Measurements from ENCODE around the gene FADS2. TPM values are rescaled to one million over a fixed set of nuclear protein-coding genes. Genes with fewer than 3 reads are reported as not detected.

FADS2 gene
- total RNA-seq, 1 donor from 2014 or later: 10.9 TPM

- ChIA-PET POLR2A (interaction anchor here (0.6 to 3.9 kb wide), 12 partner anchors 8 to 217 kb away, joined by 3 to 63 read pairs (median 4); partner anchors contain the start of genes FADS1, FADS2, FEN1 and FTH1), CTCF (interaction anchor here (1.0 to 16.5 kb wide), 7 partner anchors 8 to 189 kb away, joined by 3 to 298 read pairs (median 5); no protein-coding TSS in a partner anchor)
Measured at GRCh38 chr11:61890529-61891330, 62.6 kb downstream of the FADS2 start.

GRCh38 chr11:61891331-61892084 lies 63.4 kb downstream of the FADS2 start, which contains the start of gene FADS3:
TSS of gene FADS3 (minus strand) at chr11:61891545. CDS start at chr11:61891381, 164 bp downstream.
- Mint-ChIP-seq H3K4me3 (peak within 1 kb of the TSS; percentile 88), H3K27me3 (no peaks in the 10 kb centered on the region), H3K36me3 (ENCODE audit: low read depth) (peaks cover 9% of the 10 kb centered on the region), H3K9me3 (no peaks in the 10 kb centered on the region), H3K27ac (peak within 1 kb of the TSS; percentile 87), H3K4me1 (peaks cover 41% of the 10 kb centered on the region)
- ATAC-seq (ENCODE audit: low read depth): peak; percentile 63
- ChIA-PET POLR2A (interaction anchor here (0.7 to 3.9 kb wide), 12 partner anchors 11 to 190 kb away, joined by 3 to 63 read pairs (median 4); partner anchors contain the start of genes FADS1, FADS2, FEN1 and FTH1), CTCF (interaction anchor here (1.0 to 16.5 kb wide), 6 partner anchors 12 to 189 kb away, joined by 3 to 298 read pairs (median 6); no protein-coding TSS in a partner anchor)
- TF ChIP-seq CTCF (IDR thresholded peaks at IDR 0.05): no peak
- DNase-seq: peak; percentile 81
- intact Hi-C loops (cut with micrococcal nuclease): loop anchor here (1.0 to 5.0 kb wide), 7 partner anchors 8 to 231 kb away; partner anchors contain the start of genes FADS1, FTH1 and INCENP

More at GRCh38 chr11:61890529-61891330, 62.6 kb downstream of the FADS2 start:
- TF ChIP-seq CTCF (IDR thresholded peaks at IDR 0.05): no peak
- peak overlapping the region; percentile 88 for H3K4me3 Mint-ChIP-seq
- peaks cover 41% of the 10 kb centered on the region for H3K4me1 Mint-ChIP-seq
- ATAC-seq (ENCODE audit: low read depth): peak; percentile 32
- intact Hi-C loops (cut with micrococcal nuclease): loop anchor here (1.0 to 5.0 kb wide), 4 partner anchors 9 to 232 kb away; partner anchors contain the start of genes FADS1 and INCENP
- peak; percentile 47 for DNase-seq
- no peaks in the 10 kb centered on the region for H3K27me3 Mint-ChIP-seq
- H3K36me3 Mint-ChIP-seq (ENCODE audit: low read depth): peaks cover 9% of the 10 kb centered on the region
- H3K27ac Mint-ChIP-seq: peak overlapping the region; percentile 66
- no peaks in the 10 kb centered on the region for H3K9me3 Mint-ChIP-seq

GRCh38 chr11:61892085-61892370 lies 63.9 kb downstream of the FADS2 start:
- intact Hi-C loops (cut with micrococcal nuclease): loop anchor here (1.0 to 5.0 kb wide), 5 partner anchors 21 to 230 kb away; partner anchors contain the start of genes FADS1, FTH1 and INCENP
- peak overlapping the region; percentile 87 for H3K27ac Mint-ChIP-seq

GRCh38 chr11:61893981-61894380 lies 65.9 kb downstream of the FADS2 start:
- Mint-ChIP-seq H3K27ac (peak overlapping the region; percentile 54), H3K36me3 (ENCODE audit: low read depth) (peaks cover 2% of the 10 kb centered on the region), H3K4me1 (peaks cover 45% of the 10 kb centered on the region), H3K9me3 (no peaks in the 10 kb centered on the region), H3K4me3 (no peak overlapping the region), H3K27me3 (no peaks in the 10 kb centered on the region)
- CTCF ChIA-PET: interaction anchor here (1.1 to 16.5 kb wide), 2 partner anchors 186 to 214 kb away, joined by 3 to 298 read pairs; no protein-coding TSS in a partner anchor
- TF ChIP-seq CTCF (IDR thresholded peaks at IDR 0.05): no peak
- intact Hi-C loops (cut with micrococcal nuclease): loop anchor here (5.0 kb wide), 2 partner anchors 77 to 228 kb away; partner anchors contain the start of genes FADS1 and INCENP
- DNase-seq (no peak), ATAC-seq (ENCODE audit: low read depth) (no peak)
- POLR2A ChIA-PET: interaction anchor here (0.6 to 3.9 kb wide), 2 partner anchors 14 to 101 kb away, joined by 3 to 63 read pairs; partner anchors contain the start of genes FEN1 and TMEM258

More at GRCh38 chr11:61892085-61892370, 63.9 kb downstream of the FADS2 start:
- ChIA-PET CTCF (interaction anchor here (1.7 to 16.5 kb wide), 4 partner anchors 13 to 188 kb away, joined by 4 to 298 read pairs (median 8); no protein-coding TSS in a partner anchor), POLR2A (interaction anchor here (0.9 to 3.9 kb wide), 8 partner anchors 12 to 190 kb away, joined by 3 to 63 read pairs (median 4); partner anchors contain the start of gene FTH1)
- peak; percentile 81 for ATAC-seq (ENCODE audit: low read depth)
- Mint-ChIP-seq H3K36me3 (ENCODE audit: low read depth) (peaks cover 9% of the 10 kb centered on the region), H3K4me3 (peak overlapping the region; percentile 76), H3K9me3 (no peaks in the 10 kb centered on the region), H3K27me3 (no peaks in the 10 kb centered on the region), H3K4me1 (peaks cover 39% of the 10 kb centered on the region)
- no peak for DNase-seq
- no peak for TF ChIP-seq CTCF (IDR thresholded peaks at IDR 0.05)
